Epithelial cell of proximal tubule (primary cell): ENCODE measurements around the gene ZIC5. TPM values are rescaled to one million over a fixed set of nuclear protein-coding genes. Genes with fewer than 3 reads are reported as not detected.
"Not testable (repeated sequence)": the region's sequence is repeated elsewhere in the genome, so short reads cannot be mapped to it uniquely, and the experiment has no call there.

Experiments used
- DNase-seq: peaks from one replicate; pipeline ENCODE4 v3.0.0-alpha.2; 2011; ENCODE audit warnings: low read depth
- H3K4me3 ChIP-seq: 2 replicates; pipeline ENCODE4 v1.5.1; 2011; ENCODE audit warnings: low read depth, mild to moderate bottlenecking, low read length
- CTCF ChIP-seq: conservative IDR thresholded peaks from 2 replicates; pipeline ENCODE4 v1.5.1; 2012; ENCODE audit warnings: low read depth, mild to moderate bottlenecking, low read length
- total RNA-seq: library from RNA; depleted of rRNA; stranded (reverse); fragments of >200 nt; gene quantifications from 2 replicates; pipeline ENCODE4 v1.2.3, GENCODE V29; 2015

ZIC5 gene
- total RNA-seq, 1 donor from 2014 or later: not detected

- DNase-seq: no peak
- no peak for TF ChIP-seq CTCF
- no peak overlapping the region for H3K4me3 ChIP-seq
Observed at GRCh38 chr13:99956473-99957349, 14.9 kb downstream of the ZIC5 start.

- H3K4me3 ChIP-seq: no peak overlapping the region
- no peak for DNase-seq
- TF ChIP-seq CTCF: no peak
Observed at GRCh38 chr13:99955747-99956472, 15.7 kb downstream of the ZIC5 start.

GRCh38 chr13:99955107-99955746, 16.3 kb downstream of the ZIC5 start:
- DNase-seq: no peak
- TF ChIP-seq CTCF: no peak
- H3K4me3 ChIP-seq: no peak overlapping the region

GRCh38 chr13:99953138-99953755, 18.3 kb downstream of the ZIC5 start:
- DNase-seq: no peak
- no peak for TF ChIP-seq CTCF
- H3K4me3 ChIP-seq: no peak overlapping the region

- not testable (repeated sequence) for H3K4me3 ChIP-seq, DNase-seq
Observed at GRCh38 chr13:99951666-99952065, 19.9 kb downstream of the ZIC5 start.

- no peak for TF ChIP-seq CTCF
- no peak overlapping the region for H3K4me3 ChIP-seq
- no peak for DNase-seq
Observed at GRCh38 chr13:99949679-99950413, 21.7 kb downstream of the ZIC5 start.
